Brain microvascular endothelial cell (primary cell): ENCODE data around the gene ZNRF3.

Source experiments
- DNase-seq: peaks from one replicate; pipeline ENCODE4 v3.0.0-alpha.2; 2020
- H3K27ac ChIP-seq: fragments of 250-450 bp; sonication (Bioruptor Pico); 2 replicates; pipeline ENCODE4 v1.5.1; 2020; ENCODE audit warnings: mild to moderate bottlenecking, moderate library complexity
- H3K27me3 ChIP-seq: fragments of 250-450 bp; sonication (Bioruptor Pico); replicated peaks from 2 replicates; pipeline ENCODE4 v1.5.1; 2020; ENCODE audit warnings: mild to moderate bottlenecking
- H3K36me3 ChIP-seq: fragments of 250-450 bp; sonication (Bioruptor Pico); replicated peaks from 2 replicates; pipeline ENCODE4 v1.5.1; 2020; ENCODE audit warnings: mild to moderate bottlenecking
- H3K4me3 ChIP-seq: 2 replicates; pipeline ENCODE4 v1.5.1; 2011; ENCODE audit warnings: low read depth, mild to moderate bottlenecking, control low read depth, low read length, moderate library complexity
- in situ Hi-C: cut with HindIII; loops from 2 replicates; pipeline ENCODE4 v1.10.0; 2017; ENCODE audit warnings: low sequenced_read_pairs, low pct_ligation_motif_present
- TF ChIP-seq, protein P1 (sequence below): IDR thresholded peaks from 2 replicates; pipeline ENCODE4 v1.5.1; 2011; ENCODE audit warnings: low read depth, mild to moderate bottlenecking, moderate library complexity, low read length, control low read depth, inconsistent platforms; ENCODE audit errors: missing control alignments

Gene ZNRF3

DNA sequence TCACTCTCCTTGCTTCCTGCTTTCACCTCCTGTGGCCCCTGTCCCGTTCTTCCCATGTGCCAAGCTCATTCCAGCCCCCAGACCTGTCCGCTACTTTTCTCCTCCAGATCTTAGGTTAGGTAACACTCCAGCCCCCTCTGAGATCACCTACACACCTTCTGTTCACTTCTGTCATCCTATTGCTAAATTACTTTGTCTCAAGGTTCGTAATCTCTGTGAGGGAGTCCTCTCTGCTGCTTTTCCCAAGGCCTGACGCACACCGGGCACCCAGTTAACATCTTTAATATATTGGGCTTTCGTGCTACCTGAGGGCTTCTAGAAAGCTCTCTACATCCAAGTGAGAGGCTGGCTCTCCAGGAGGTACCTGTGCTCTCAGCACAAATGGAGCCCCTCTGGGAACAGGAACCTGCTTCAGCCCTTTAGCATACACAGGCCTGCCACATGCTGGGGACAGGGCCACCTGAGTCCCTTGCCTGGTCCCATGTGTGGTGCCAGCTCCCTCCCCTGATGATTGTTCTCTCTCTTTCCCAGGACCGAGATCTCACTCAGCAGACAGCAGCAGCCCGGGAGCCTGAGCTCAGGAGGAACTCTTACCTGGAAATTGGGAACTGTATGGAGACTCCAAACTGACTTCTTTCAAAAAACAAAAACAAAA, 169.8 kb downstream of the ZNRF3 start:
- TF ChIP-seq, protein P1, sequence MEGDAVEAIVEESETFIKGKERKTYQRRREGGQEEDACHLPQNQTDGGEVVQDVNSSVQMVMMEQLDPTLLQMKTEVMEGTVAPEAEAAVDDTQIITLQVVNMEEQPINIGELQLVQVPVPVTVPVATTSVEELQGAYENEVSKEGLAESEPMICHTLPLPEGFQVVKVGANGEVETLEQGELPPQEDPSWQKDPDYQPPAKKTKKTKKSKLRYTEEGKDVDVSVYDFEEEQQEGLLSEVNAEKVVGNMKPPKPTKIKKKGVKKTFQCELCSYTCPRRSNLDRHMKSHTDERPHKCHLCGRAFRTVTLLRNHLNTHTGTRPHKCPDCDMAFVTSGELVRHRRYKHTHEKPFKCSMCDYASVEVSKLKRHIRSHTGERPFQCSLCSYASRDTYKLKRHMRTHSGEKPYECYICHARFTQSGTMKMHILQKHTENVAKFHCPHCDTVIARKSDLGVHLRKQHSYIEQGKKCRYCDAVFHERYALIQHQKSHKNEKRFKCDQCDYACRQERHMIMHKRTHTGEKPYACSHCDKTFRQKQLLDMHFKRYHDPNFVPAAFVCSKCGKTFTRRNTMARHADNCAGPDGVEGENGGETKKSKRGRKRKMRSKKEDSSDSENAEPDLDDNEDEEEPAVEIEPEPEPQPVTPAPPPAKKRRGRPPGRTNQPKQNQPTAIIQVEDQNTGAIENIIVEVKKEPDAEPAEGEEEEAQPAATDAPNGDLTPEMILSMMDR, result no peak
- no peak overlapping the region for H3K27ac ChIP-seq
- no peak overlapping the region for H3K4me3 ChIP-seq
- H3K27me3 ChIP-seq, result no peaks in the 10 kb centered on the region
- H3K36me3 ChIP-seq, result no peaks in the 10 kb centered on the region
- in situ Hi-C loops, result no loop called here
- no peak for DNase-seq

DNA sequence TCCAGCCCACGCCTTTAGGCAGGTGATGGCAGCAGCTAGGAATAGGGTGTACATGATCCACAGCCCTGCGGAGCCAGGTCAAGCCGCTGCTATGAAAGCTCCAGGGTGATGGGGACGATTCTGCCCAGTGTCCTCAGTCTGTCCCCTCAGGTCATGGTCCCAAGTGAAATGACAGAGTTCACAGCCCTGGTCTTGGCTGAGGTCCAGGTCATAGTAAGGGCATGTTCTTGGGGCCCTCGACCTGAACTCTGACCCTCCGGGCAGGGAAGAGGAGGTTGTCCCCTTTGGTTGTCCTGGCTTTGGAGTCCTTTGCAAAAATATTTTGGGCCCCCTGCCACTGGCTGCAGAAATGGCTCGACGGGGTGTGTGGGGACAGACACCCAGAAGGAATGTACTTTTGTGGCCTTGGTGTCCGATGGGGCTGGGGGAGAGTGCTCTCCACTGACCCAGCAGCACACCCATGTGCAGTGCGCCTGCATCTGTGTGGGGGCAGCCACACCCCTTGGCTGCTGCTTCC, 170.9 kb downstream of the ZNRF3 start:
- in situ Hi-C loops, result no loop called here

DNA sequence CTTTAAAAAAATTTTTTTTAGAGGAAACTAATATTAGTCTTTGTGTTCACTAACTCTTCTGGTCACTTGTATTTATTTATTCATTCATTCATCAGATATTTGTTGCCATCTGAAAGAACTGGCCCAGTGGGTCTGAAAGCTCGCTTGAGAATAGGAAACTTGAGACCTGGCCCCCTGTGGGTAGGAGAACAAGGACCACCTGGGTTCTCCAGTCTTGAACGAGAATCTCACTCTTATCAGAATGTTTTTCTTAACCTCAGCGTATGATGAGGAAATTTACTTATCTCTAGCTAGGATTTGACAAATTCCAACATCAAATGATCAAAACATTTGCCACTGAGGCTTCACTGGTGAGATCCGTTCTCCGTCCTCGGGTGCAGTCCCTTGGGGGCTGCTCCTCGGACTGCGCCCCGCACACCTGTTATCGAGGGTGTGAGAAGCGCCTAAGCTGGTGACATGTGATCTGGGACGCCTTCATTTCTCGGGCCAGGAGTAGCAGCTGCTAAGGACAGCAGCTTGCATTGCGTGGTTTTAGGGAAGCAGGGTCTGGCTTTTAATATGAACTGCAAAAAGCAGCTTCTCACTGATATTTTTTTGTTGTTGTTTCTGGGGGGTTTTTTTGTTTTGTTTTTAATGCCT, 171.9 kb downstream of the ZNRF3 start:
- TF ChIP-seq, protein P1, result no peak
- no peak for DNase-seq
- H3K27me3 ChIP-seq, result no peaks in the 10 kb centered on the region
- in situ Hi-C loops, result no loop called here
- H3K27ac ChIP-seq, result no peak overlapping the region
- no peaks in the 10 kb centered on the region for H3K36me3 ChIP-seq
- no peak overlapping the region for H3K4me3 ChIP-seq

More for the DNA sequence above, 170.9 kb downstream of the ZNRF3 start:
- Histone ChIP-seq H3K36me3 (no peaks in the 10 kb centered on the region), H3K27me3 (no peaks in the 10 kb centered on the region), H3K27ac (no peak overlapping the region), H3K4me3 (no peak overlapping the region)
- no peak for DNase-seq
- TF ChIP-seq, protein P1, result no peak

DNA sequence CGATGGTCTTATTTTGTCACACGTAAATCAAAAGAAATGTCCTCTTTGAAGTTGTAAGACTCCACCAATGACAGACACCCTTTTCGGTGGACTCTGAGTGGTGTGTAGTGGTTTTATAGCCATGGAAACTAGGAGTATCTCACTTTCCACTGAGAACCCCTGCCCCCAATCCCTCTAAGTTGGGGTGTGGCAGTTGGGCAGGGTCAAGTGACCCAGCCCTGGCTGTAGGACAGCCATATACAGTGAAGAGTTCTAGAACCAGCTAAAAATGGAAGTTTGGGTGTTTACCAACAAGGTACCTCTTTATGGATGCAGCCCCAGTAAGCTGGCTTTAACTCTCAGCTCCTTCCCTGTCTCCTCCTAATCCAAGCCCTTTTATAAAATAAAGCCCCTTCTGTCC, 173.1 kb downstream of the ZNRF3 start:
- H3K27me3 ChIP-seq, result no peaks in the 10 kb centered on the region
- in situ Hi-C loops, result no loop called here
- H3K4me3 ChIP-seq, result no peak overlapping the region
- H3K36me3 ChIP-seq, result no peaks in the 10 kb centered on the region
- no peak for DNase-seq
- no peak overlapping the region for H3K27ac ChIP-seq
- TF ChIP-seq, protein P1, result no peak

DNA sequence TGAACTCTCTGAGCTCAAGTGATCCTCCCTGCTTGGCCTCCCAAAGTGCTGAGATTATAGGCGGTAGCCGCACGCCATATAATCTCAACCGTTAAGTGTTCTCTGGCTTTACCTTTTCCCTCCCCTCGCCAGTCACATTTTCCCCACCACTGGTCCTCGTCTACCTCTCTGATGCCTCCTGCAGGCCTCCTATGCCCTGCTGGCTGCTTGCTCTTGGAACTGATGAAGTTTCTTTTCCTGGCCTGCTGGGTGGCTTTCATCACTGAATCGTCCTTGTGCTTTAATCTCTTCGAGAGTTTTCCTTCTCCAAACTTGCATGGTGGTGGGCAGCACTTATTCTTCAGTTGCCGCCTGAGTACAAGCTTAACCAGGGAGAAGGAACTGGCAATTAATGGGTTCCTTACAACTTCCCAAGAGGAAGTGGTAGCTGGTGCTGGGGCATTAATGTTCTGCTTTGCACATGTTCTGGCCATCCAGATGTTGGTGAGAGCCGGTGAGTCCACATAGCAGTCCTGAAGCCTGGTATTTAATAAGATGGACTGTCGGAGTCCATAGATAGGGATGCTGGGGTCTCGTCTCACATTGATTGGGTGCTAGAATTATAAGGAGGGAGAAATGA, 177.0 kb downstream of the ZNRF3 start:
- no peak overlapping the region for H3K27ac ChIP-seq
- H3K36me3 ChIP-seq, result no peaks in the 10 kb centered on the region
- H3K27me3 ChIP-seq, result no peaks in the 10 kb centered on the region
- DNase-seq, result no peak
- H3K4me3 ChIP-seq, result no peak overlapping the region
- TF ChIP-seq, protein P1, result peak; percentile 19
- in situ Hi-C loops, result no loop called here
